GM10266 (cell line): ENCODE measurements around the gene RAB35.

Experiments used
- DNase-seq: peaks from one replicate; pipeline ENCODE4 v3.0.0; 2012; ENCODE audit errors: extremely low spot score
- CTCF ChIP-seq: IDR thresholded peaks from 2 replicates; pipeline ENCODE4 v1.5.1; 2012; ENCODE audit warnings: mild to moderate bottlenecking, low read depth; ENCODE audit not compliant: control insufficient read depth, insufficient read depth; ENCODE audit errors: missing control alignments

Gene RAB35

GRCh38 chr12:120116441-120116791 lies at the start of gene RAB35:
Gene RAB35, minus strand, starts transcription at chr12:120116753. Its CDS starts 103 bp downstream, at chr12:120116650.
- TF ChIP-seq CTCF, result no peak
- no peak for DNase-seq

GRCh38 chr12:120164293-120164692 lies 47.7 kb upstream of the RAB35 start:
- TF ChIP-seq CTCF, result no peak
- no peak for DNase-seq

- DNase-seq, result no peak
- no peak for TF ChIP-seq CTCF
These were observed 46.2 kb upstream of the RAB35 start for GRCh38 chr12:120162763-120163162.

- TF ChIP-seq CTCF, result no peak
- DNase-seq, result no peak
These were observed 45.3 kb upstream of the RAB35 start for GRCh38 chr12:120161852-120162251.

GRCh38 chr12:120159509-120160237 lies 43.1 kb upstream of the RAB35 start:
- no peak for DNase-seq
- TF ChIP-seq CTCF, result no peak

- no peak for DNase-seq
These were observed 41.8 kb upstream of the RAB35 start for GRCh38 chr12:120158351-120158750.

More at GRCh38 chr12:120158351-120158750, 41.8 kb upstream of the RAB35 start:
- TF ChIP-seq CTCF, result no peak
